Prostate gland (tissue), 2 donors: ENCODE data around the gene CBR3.

Experiments used
- CTCF ChIP-seq, 4 experiments: fragments of 200-600 bp in 2 of 4; fragments of 450-650 bp in 2 of 4; sonication (generic) in 2 of 4; IDR thresholded peaks; 1 replicate in 3 of 4; 2 replicates in 1 of 4; pipeline ENCODE4 v1.5.1; 2016 to 2019; ENCODE audit warnings: antibody characterized with exemption in 4 of 4, mild to moderate bottlenecking in 2 of 4, moderate library complexity in 2 of 4
- POLR2A ChIP-seq: fragments of 450-650 bp; IDR thresholded peaks from one replicate; pipeline ENCODE4 v1.6.1; 2016; ENCODE audit warnings: antibody characterized with exemption, mild to moderate bottlenecking

DNA sequence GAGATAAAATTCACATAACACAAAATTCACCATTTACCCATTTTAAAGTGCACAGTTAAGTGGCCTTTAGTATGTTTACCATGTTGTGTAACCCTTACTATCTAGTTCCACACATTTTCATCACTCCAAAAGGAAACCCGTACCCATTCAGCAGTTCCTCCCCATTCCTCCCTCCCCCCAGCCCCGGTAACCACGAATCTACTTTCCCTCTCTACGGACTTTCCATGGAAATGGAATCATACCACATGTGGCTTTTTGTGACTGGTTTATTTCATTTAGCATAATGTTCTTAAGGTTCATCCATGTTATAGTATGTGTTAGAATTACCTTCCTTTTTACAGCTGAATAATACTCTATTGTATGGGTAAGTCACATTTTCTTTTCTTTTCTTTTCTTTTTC lies 32.7 kb downstream of the CBR3 start:
- TF ChIP-seq POLR2A, result no peak
- no peak for TF ChIP-seq CTCF (IDR thresholded peaks at IDR 0.05)
